ENCODE data around the gene TNC. TPM values are rescaled to one million over a fixed set of nuclear protein-coding genes. Genes with fewer than 3 reads are reported as not detected.
"Not testable (repeated sequence)": the region's sequence is repeated elsewhere in the genome, so short reads cannot be mapped to it uniquely, and the experiment has no call there.

Gene TNC
- total and polyA plus RNA-seq, 2 experiments from 2014 or later = 12.7 to 20.9 TPM

DNA sequence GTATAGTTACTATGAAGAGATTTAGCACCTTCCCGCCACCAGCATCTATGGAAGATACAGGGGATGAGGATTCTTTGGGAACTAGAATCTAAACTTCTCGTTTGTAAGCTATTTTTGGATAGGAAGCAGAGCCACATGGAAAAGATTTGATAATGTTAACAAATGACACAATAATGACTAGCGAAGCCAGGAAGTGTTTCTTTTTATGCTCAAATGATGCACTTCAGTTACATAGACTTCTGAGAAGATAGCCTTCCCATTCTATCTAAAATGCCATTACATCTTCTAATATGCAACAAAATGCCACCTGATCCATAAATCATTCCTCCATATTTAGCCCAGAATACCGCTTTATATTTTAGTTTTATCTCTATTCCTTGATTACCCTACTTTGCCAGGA is 17.0 kb upstream of the TNC start:
- no peaks in the 10 kb centered on the region for H3K36me3 ChIP-seq (replicated peaks; ENCODE audit: insufficient read depth, low read depth)
- no peak for DNase-seq (ENCODE audit: low spot score)
- H3K27me3 ChIP-seq = no peaks in the 10 kb centered on the region
- H3K9me2 ChIP-seq (replicated peaks; ENCODE audit: insufficient read depth) = no peaks in the 10 kb centered on the region
- WGBS (ENCODE audit: low lambda C conversion rate, missing lambda C conversion rate) = 61% methylated on average over 4 of the region's 4 CpGs
- peak overlapping the region; percentile 2 for H3K27ac ChIP-seq
- no peak overlapping the region for H2AFZ ChIP-seq
- no peaks in the 10 kb centered on the region for H3K4me1 ChIP-seq (ENCODE audit: insufficient read depth)
- H3K4me3 ChIP-seq = no peak overlapping the region
- H3K79me2 ChIP-seq = no peaks in the 10 kb centered on the region
- H3K9me3 ChIP-seq (ENCODE audit: low read depth) = no peaks in the 10 kb centered on the region
- no peaks in the 10 kb centered on the region for H4K20me1 ChIP-seq (ENCODE audit: insufficient read depth, poor library complexity, severe bottlenecking)
- no peak overlapping the region for H3K4me2 ChIP-seq
- TF ChIP-seq EZH2 (IDR thresholded peaks at IDR 0.05; ENCODE audit: borderline replicate concordance) = no peak

DNA sequence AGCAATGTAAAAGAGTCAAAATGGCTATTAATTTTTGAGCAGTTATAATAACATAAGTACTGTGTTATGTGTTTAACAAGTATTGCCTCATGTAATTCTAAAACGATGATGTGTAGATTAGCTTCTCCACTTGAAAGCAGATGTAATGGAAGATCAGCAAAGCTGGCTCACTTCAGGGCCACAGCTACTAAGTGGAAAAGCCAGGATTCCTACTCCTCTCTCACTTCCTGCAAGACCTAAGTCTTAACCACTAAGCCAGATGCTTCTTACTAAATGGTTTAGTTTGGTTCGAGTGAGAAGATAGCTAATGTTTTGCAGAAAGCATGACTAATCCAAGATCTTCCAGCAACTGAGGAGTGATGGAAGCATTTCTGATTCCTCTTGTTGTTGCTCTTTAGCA is 15.7 kb upstream of the TNC start:
- no peaks in the 10 kb centered on the region for H3K36me3 ChIP-seq (replicated peaks; ENCODE audit: insufficient read depth, low read depth)
- H2AFZ ChIP-seq = no peak overlapping the region
- no peak overlapping the region for H3K4me3 ChIP-seq
- no peaks in the 10 kb centered on the region for H3K79me2 ChIP-seq
- no peak overlapping the region for H3K27ac ChIP-seq
- H3K9me2 ChIP-seq (replicated peaks; ENCODE audit: insufficient read depth) = no peaks in the 10 kb centered on the region
- H4K20me1 ChIP-seq (ENCODE audit: insufficient read depth, poor library complexity, severe bottlenecking) = no peaks in the 10 kb centered on the region
- H3K9me3 ChIP-seq (ENCODE audit: low read depth) = no peaks in the 10 kb centered on the region
- 64% methylated on average over 2 of the region's 2 CpGs for WGBS (ENCODE audit: low lambda C conversion rate, missing lambda C conversion rate)
- H3K4me1 ChIP-seq (ENCODE audit: insufficient read depth) = no peaks in the 10 kb centered on the region
- no peak for DNase-seq (ENCODE audit: low spot score)
- H3K27me3 ChIP-seq = no peaks in the 10 kb centered on the region
- TF ChIP-seq, protein P1, sequence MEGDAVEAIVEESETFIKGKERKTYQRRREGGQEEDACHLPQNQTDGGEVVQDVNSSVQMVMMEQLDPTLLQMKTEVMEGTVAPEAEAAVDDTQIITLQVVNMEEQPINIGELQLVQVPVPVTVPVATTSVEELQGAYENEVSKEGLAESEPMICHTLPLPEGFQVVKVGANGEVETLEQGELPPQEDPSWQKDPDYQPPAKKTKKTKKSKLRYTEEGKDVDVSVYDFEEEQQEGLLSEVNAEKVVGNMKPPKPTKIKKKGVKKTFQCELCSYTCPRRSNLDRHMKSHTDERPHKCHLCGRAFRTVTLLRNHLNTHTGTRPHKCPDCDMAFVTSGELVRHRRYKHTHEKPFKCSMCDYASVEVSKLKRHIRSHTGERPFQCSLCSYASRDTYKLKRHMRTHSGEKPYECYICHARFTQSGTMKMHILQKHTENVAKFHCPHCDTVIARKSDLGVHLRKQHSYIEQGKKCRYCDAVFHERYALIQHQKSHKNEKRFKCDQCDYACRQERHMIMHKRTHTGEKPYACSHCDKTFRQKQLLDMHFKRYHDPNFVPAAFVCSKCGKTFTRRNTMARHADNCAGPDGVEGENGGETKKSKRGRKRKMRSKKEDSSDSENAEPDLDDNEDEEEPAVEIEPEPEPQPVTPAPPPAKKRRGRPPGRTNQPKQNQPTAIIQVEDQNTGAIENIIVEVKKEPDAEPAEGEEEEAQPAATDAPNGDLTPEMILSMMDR (IDR thresholded peaks at IDR 0.05; ENCODE audit: poor library complexity) = no peak
- TF ChIP-seq EZH2 (IDR thresholded peaks at IDR 0.05; ENCODE audit: borderline replicate concordance) = no peak
- no peak for TF ChIP-seq EZH2phosphoT487 (IDR thresholded peaks at IDR 0.05; ENCODE audit: low read depth, severe bottlenecking, unreplicated experiment)
- H3K4me2 ChIP-seq = no peak overlapping the region

DNA sequence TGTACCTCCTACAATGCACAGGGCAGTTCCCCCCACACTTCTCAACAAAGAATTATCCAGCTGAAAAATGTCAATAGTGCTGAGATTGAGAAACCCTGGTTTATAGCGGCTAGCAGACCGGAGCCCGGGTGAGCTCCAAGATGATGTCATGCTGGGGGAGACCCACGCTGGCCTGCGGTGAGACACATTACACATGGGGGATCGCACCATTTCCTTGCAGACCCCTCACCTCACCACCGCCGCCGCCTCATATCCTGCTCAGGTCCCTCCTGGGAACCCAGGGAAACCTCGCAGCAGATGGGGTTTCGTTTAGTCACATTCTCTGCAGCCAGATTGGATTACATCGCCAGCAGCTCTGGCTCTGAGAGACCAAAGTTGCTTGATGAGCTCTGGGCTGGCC is 14.7 kb upstream of the TNC start:
- no peaks in the 10 kb centered on the region for H3K9me3 ChIP-seq (ENCODE audit: low read depth)
- H4K20me1 ChIP-seq (ENCODE audit: insufficient read depth, poor library complexity, severe bottlenecking) = no peaks in the 10 kb centered on the region
- DNase-seq (ENCODE audit: low spot score) = no peak
- H3K79me2 ChIP-seq = no peaks in the 10 kb centered on the region
- H3K4me1 ChIP-seq (ENCODE audit: insufficient read depth) = no peaks in the 10 kb centered on the region
- no peak overlapping the region for H3K4me2 ChIP-seq
- 83% methylated on average over 12 of the region's 12 CpGs for WGBS (ENCODE audit: low lambda C conversion rate, missing lambda C conversion rate)
- no peak overlapping the region for H2AFZ ChIP-seq
- no peak overlapping the region for H3K4me3 ChIP-seq
- no peaks in the 10 kb centered on the region for H3K9me2 ChIP-seq (replicated peaks; ENCODE audit: insufficient read depth)
- no peaks in the 10 kb centered on the region for H3K27me3 ChIP-seq
- H3K27ac ChIP-seq = no peak overlapping the region
- no peaks in the 10 kb centered on the region for H3K36me3 ChIP-seq (replicated peaks; ENCODE audit: insufficient read depth, low read depth)
- TF ChIP-seq EZH2 (IDR thresholded peaks at IDR 0.05; ENCODE audit: borderline replicate concordance) (no peak), EZH2phosphoT487 (IDR thresholded peaks at IDR 0.05; ENCODE audit: low read depth, severe bottlenecking, unreplicated experiment) (no peak)
- TF ChIP-seq, protein P1 (IDR thresholded peaks at IDR 0.05; ENCODE audit: poor library complexity) = no peak

DNA sequence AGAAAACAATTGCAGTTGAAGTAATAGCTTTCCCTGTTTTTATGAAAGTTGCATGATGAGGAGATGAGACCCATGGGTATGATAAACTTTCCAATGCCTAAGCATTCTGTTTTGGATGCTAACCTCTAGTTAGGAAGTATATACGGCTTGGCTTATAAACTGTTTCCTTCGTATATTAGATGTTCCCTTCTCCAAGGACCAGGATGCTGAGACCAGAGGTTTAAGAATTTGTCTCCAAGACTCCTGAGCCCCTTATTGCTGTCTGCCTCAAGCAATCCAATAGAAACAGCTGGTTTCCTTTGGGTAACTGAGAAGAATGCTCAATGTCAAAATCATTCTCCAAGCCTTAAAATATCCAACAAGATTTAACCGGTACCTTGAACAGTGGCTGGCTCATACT is 12.2 kb upstream of the TNC start:
- TF ChIP-seq EZH2phosphoT487 (IDR thresholded peaks at IDR 0.05; ENCODE audit: low read depth, severe bottlenecking, unreplicated experiment) = no peak
- no peak for TF ChIP-seq EZH2 (IDR thresholded peaks at IDR 0.05; ENCODE audit: borderline replicate concordance)
- TF ChIP-seq, protein P1 (IDR thresholded peaks at IDR 0.05; ENCODE audit: poor library complexity) = no peak
- H3K4me3 ChIP-seq = no peak overlapping the region
- no peak overlapping the region for H3K4me2 ChIP-seq
- no peaks in the 10 kb centered on the region for H3K9me2 ChIP-seq (replicated peaks; ENCODE audit: insufficient read depth)
- H2AFZ ChIP-seq = no peak overlapping the region
- H3K79me2 ChIP-seq = no peaks in the 10 kb centered on the region
- no peaks in the 10 kb centered on the region for H3K4me1 ChIP-seq (ENCODE audit: insufficient read depth)
- H3K27ac ChIP-seq = no peak overlapping the region
- no peaks in the 10 kb centered on the region for H4K20me1 ChIP-seq (ENCODE audit: insufficient read depth, poor library complexity, severe bottlenecking)
- no peak for DNase-seq (ENCODE audit: low spot score)
- no peaks in the 10 kb centered on the region for H3K36me3 ChIP-seq (replicated peaks; ENCODE audit: insufficient read depth, low read depth)
- H3K27me3 ChIP-seq = no peaks in the 10 kb centered on the region
- 83% methylated on average over 3 of the region's 3 CpGs for WGBS (ENCODE audit: low lambda C conversion rate, missing lambda C conversion rate)
- no peaks in the 10 kb centered on the region for H3K9me3 ChIP-seq (ENCODE audit: low read depth)

DNA sequence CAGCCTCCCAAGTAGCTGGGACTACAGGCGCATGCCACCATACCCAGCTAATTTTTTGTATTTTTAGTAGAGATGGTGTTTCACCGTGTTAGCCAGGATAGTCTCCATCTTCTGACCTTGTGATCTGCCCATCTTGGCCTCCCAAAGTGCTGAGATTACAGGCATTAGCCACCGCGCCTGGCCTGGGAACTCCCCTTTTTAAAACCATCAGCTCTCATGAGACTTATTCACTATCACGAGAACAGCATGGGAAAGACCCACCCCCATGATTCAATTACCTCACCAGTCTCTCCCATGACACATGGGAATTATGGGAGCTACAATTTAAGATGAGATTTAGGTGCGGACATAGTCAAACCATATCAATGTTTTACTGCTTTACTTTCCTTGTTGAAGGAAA is 10.8 kb upstream of the TNC start:
- H2AFZ ChIP-seq; H3K4me3 ChIP-seq; H4K20me1 ChIP-seq (ENCODE audit: insufficient read depth, poor library complexity, severe bottlenecking); DNase-seq (ENCODE audit: low spot score); H3K27me3 ChIP-seq; H3K9me2 ChIP-seq (replicated peaks; ENCODE audit: insufficient read depth); H3K79me2 ChIP-seq; H3K4me2 ChIP-seq; H3K4me1 ChIP-seq (ENCODE audit: insufficient read depth); H3K36me3 ChIP-seq (replicated peaks; ENCODE audit: insufficient read depth, low read depth); H3K9me3 ChIP-seq (ENCODE audit: low read depth); H3K27ac ChIP-seq: not testable (repeated sequence)
- WGBS (ENCODE audit: low lambda C conversion rate, missing lambda C conversion rate) = 92% methylated on average over 6 of the region's 6 CpGs
